Measurements from ENCODE around the gene HOTAIR.
A peak's percentile ranks its signal among the peaks of the same experiment; 100 is the strongest.

HOTAIR gene

DNA sequence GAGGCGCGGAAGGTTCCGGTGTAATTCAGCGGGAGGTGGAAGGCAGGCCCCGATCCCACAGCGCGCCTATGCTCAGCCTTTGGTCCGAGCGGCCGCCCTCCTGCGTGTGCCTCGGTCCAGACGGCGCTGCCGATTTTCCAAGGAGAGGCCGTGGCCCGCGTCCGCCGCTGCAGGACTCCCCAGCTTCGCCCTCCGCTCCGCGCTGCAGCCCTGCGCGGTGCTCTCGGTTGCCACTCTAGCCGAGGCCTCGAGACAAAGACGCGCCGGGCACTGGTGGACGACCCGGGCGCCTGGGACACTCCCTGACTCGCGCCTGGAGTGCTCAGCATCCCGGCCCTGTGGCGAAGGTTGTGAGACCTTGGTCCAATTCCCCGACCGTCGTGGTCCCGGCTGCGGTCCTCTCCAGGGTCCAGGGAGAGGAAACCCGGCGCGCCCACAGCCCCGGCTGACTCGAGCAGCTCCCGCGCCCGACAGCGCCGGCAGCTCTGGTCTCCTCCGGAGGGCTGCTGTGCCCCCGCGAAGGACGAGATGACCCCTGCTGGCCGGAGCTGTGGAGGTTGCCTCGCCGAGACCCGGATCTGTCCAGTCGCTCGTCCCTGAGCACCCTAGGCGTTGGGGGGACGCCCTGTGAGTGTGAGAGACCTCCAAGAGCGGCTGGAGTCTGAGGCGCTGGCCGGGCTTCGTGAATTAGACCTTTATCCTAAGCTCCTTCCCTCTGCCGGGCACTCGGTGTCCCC is 13.6 kb downstream of the HOTAIR start:
- no peak for DNase-seq (ENCODE audit: low spot score)

DNA sequence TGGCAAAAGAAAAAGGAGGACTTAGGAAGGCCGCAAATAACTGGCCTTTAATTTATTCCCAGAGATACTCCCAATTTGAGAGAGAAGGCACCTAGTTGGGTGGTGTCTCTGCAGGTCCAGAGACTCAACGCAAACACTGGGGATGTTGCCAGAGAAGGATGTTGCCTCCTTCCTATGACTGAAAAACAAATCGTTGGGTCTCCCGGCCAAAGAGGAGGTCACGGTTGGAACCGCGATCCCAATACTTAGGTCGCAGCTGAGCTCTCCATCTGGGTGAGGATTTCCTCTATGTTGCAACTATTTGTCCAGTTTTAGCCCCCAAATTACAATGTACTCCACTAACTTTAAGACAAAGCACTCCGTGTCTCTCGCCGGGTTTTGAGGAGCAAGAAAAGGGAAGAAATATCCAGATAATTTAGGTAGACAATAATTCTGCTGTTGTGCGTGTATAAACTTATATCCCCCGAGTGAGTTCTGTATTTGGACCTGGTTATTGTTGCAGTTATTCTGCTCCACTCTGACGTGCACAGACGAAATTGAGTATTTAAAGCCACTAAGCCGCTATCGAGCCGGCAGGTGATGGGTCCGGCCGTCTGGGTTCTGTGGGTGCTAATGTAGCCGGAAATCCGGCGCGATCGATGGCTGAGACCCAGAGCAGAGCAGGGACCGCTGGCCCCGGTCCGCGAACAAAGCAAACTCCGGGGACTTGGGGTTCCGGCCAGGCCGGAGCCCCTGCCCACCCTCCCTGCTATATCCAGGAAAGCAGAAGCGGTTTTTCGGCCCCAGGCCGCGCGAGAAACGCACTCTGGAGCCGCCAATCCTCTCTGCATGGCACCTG is 14.3 kb downstream of the HOTAIR start:
- no peak for DNase-seq (ENCODE audit: low spot score)

DNA sequence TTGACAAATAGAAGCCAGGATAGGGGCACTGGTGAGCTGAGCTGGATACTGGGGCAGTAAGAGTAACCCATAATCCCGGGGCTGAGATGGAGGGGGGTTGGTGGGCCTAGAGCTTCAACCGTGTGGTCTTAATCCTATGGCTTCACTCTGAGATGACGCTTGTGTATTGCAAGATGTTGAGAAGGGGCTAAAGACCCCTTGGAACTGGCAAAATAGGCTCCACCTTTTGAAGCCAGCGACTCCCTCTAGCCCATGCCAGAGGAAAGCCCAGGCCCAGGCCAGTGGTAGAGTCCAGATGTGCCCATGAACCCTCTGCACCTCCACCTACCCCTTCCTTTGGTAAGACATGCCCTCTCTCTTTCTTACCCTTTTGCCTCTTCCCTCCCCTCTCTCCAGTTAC is 15.4 kb downstream of the HOTAIR start:
- DNase-seq (ENCODE audit: low spot score): no peak

DNA sequence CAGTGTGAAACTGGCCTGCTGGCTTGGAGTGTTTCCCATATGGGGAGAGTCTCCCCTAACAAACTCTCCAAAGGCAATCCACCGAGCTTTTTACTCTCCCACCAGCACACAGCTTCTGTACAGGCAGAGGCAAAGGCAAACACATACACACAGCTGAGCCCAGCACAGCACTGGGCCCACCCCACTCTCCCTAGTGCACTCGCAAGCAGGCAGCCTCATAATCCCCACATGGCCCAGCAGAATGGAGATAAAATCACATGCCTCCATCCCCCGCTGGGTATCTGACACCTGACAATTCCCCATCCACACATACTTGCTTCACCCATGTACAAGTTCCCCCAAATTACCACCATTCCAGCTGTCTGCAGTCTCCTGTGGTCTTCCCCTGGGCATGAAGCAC is 16.6 kb downstream of the HOTAIR start:
- no peak for DNase-seq (ENCODE audit: low spot score)

DNA sequence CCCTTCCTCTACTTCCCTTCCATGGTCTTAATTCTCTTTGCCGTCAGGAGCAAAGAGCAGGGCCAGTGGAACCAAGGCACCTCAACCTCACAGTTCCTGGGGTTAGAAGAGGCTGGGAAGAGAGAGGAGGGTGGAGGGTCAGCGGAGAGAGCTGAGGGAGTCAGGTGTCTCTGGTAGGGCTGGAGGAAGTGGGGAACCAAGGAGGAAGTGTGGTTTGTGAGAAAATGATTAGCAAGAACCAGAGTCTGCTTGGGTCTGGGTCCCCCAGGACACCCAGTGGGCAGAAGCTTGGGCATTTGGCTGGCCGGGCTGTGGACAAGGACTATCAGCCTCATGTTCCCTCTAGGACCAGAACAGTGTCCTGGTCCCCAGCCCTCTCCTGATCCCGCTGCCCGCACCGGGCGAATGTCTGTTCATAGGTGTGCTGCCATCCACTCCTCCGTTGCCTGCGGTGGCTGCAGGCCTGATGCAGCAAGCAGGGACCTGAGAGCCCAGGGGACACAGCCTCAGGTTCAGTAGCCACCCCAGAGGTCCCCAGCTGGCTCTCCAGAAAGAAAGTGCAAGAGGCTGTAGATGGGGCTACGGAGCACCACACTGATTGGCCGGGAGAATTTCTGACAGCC is 17.7 kb downstream of the HOTAIR start:
- no peak for DNase-seq (ENCODE audit: low spot score)

DNA sequence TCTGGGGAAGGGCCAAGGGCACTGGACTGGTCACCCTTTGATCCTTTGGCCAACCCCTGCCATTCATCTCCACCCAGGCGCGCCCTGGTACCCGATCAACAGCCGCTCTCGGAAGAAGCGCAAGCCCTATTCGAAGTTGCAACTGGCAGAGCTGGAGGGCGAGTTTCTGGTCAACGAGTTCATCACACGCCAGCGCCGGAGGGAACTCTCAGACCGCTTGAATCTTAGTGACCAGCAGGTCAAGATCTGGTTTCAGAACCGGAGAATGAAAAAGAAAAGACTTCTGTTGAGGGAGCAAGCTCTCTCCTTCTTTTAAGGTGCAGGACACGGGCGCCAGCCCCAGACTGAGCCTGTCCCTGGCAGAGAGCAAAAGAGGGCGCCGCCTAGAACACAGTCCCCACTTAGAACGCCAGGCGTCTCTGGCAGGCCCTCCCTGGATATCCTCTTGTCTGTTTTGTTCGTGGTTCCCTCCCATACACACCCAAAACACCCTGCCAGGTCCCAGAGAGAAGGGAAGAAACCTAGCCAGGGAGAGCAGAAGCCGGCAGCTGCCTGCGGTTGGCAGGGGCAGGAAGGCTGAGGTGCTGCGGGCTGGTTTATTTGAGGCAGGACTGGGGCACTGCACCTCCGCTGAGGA is 18.4 kb downstream of the HOTAIR start:
- DNase-seq (ENCODE audit: low spot score): peak; percentile 29

DNA sequence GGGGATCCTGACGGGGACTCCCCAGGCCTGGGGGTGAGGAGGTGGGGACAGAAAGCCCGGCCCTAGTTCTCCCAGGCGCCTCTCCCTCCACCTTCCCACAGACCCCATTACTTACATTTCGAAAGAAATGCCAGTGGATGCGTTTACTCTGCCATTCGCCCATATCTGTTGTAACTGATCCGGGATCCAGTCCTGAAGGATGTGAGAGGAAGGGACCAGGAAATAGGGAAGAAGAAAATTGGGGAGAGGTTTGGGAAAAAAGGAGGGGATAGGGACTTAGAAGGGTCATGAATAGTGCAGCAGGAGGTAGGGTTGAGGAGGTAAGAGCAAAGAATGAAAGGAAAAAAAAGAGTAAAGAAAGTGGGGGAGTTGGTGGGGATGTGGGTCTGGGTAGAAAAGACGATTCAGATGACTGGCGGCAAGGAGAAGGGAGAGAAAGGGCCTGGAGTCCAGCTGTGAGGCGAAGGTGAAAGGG is 18.9 kb downstream of the HOTAIR start:
- DNase-seq (ENCODE audit: low spot score): no peak

DNA sequence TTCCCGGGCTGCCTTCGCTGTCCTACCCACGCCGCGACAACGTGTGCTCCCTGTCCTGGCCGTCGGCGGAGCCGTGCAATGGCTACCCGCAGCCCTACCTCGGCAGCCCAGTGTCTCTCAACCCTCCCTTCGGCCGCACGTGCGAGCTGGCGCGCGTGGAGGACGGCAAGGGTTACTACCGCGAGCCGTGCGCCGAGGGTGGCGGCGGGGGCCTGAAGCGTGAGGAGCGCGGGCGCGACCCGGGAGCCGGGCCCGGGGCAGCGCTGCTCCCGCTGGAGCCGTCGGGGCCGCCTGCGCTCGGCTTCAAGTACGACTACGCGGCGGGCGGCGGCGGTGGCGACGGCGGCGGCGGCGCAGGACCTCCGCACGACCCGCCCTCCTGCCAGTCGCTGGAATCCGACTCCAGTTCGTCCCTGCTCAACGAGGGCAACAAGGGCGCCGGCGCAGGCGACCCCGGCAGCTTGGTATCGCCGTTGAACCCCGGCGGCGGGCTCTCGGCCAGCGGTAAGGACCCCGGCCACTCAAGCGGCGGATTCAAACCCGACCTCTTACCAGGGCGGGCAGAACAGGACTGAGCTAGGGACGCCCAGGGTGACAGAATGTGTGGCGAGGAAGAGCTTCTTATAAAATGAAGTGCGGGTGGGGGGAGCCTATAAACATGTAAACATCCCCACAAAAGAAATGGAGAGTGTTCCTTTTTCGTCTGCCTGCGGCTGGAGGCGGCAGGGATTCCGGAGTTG is 19.5 kb downstream of the HOTAIR start:
- no peak for DNase-seq (ENCODE audit: low spot score)

DNA sequence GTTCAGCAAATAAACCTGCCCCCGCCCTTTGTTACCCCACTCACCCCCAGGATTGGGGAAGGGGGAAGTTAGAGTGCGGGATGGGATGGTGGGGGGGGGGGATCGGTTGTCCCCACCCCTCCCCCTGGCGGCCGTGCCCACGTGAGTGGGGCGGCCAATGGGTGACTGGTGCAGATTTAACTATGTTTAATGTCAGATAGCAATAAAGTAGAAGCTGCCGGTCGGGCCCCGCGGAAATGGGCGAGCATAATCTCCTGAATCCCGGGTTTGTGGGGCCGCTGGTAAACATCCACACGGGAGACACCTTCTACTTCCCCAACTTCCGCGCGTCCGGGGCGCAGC is 20.1 kb downstream of the HOTAIR start, which contains the start of gene HOXC12:
Gene HOXC12, plus strand, starts transcription at position 210 of the 342 bp plus-strand sequence. Its CDS starts 27 bp downstream, at position 237.
- no peak for DNase-seq (ENCODE audit: low spot score)

DNA sequence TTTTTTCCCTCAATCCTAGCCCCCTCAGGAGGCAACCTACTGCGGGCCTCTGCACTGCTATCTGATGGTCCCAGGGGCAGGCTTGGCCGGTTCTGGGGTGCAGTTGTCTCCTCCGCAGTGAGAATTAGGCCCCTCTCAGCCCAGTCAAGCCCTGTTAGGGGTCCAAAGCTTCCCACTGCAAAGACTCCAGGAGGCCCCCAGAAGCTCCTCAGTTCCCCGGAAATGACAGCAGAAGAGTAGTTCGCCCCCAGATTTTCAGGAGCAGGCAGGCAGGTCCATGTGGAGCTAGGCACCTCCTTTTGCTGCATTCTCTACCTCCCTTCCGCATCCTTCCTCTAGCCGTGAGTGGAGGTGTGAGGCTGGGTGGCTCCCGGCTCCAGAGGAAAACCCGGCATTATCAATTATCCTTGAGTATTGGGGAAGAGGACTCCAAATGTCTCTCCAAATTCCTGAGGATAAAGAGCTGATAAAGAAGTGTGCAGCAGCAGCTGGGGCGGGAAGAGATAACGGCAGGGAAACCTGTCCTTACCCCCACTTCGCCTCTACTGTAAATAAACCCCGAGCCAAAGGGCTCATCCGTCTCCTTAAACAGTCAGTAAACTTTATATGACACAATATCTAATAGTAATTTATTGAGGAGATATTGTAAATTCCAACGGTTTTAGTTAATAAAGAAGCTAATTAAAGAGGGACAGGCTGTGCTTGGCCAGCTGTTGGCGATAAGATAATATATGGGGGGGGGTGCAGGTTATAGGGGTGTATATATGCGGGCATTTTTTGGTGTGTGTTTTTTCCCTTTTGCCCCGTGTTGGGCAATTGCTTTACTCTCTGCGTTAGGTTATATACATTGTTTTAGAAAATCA is 20.7 kb downstream of the HOTAIR start:
- DNase-seq (ENCODE audit: low spot score): no peak

DNA sequence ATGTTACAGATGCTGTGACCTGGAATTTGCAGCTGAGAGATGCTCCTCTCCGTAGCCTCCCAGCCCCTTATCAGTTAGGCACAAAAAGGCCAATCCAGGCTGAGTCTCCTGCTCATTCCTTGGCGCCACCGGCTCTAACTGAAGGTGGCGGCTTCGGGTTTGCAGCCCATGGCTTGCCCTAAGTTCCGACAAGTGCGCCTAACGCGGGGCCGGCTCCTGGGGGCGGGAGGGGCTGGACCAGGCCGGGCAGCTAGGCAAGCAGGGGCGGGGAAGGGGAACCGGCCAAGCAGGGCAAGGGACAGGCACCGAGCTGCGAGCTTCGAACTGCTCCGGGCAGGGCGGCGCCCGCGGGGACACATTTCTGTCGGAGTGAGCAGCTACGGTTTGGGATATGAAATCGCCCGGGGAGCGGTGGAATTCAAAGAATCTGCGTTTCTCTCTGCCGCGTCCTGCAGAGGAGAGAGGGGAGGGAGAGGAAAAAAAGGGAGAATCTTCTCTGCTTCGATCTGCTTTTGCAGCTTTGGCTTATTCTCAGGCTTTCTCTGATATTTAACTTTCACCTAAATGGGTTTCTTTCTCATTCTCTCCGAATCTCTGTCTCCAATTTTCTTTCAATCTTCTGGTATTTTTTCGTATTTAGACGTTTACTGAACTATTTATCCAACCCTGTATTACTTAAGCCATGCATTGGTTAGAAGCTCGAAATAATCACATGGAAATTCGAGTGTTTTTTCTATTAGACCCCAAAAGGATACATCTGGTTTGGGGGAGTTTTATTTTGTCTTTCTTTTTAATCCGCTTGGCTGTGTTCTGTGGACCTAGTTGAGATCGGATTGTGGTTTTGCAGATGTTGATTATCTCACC is 21.7 kb downstream of the HOTAIR start:
- peak; percentile 63 for DNase-seq (ENCODE audit: low spot score)

DNA sequence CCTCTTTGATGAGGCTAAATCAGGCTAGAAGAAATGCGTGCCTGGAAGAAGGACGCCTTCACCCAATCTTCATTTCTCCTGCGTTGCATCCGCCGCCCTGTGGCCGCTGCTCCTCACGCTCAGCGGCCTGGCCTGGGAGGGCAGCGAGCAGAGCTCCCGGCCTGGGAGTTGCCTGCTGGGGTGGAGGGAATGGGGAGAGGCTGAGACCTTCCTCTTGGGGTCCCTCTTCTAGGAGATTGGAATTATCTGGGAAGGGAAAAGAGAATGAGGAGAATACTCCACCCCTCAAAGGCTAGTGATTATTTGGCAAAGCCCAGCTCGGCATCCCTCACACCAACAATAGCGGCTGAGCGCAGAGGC is 22.4 kb downstream of the HOTAIR start:
- DNase-seq (ENCODE audit: low spot score): no peak

DNA sequence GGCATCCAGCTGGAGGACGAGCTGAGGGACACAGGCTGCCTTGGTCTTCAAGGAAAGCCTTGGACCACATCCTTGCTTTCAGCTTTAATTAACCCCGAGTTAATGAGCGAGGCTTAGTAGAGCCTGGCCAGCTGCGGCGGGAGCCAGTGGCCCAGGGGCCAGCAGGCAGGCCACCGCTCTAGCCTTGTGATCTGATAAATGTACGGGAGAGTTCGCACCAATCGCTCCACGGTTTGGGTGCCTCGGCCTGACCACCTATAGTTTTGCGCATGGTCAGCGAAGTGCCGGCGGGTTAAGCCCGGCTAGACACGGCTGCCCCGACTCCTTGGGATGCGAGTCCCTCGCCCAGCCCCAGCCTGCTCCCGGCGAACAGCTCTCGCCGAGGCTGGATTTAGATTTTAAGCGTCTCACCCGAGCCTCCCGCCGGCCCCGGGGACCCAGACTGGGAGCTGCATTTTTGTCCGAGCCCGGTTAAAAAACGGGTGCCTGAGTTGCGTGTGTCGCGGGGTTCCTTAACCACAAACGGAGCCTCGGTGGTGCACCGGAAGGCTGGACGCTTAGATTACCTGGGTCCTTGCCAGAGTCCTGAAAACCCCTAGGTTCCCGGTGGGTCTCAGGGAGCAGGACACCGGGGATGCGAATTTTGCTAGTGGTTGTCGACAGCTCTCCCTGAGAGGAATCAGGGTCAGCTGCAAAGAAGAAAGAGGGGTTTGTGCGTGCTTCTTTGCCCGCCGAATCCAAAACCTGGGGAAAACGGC is 23.0 kb downstream of the HOTAIR start:
- DNase-seq (ENCODE audit: low spot score): no peak

DNA sequence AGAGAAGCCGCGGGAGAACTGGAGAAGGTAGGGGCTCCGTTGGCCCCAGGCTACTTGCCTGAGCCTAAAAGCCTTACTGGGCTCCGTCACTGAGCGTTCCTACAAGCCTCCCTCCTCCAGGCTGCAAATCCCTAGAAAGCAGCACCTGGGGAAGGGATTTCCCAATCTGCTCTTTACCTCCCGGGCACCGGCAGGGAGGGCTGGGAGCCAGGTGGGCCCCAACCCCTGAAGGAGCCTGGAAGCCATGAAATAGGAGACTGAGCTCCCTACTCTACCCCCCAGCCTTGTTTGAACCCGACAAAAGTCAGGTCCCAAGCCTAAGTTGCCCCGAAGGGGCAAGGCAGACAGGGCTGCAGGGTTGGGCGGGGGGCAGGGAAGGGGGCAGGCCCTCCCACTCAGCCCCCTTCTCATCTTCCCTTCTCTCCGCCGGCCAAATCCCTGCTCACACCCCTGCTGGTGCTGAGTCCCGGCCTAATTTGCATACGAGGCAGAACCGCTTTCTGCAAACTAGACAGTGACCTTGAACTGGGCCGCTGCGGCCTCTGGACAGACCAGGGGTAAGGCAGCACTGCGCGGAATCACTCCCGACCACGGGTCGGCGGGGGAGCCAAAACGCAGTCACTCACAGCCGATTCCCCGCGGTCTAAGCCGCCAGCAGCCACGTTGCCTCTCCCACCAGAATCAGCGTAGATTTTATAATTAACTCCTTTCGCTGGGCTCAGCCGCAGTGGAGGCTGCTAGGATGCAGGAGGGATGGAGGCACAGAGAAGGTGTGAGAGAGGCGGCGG is 23.8 kb downstream of the HOTAIR start:
- no peak for DNase-seq (ENCODE audit: low spot score)

DNA sequence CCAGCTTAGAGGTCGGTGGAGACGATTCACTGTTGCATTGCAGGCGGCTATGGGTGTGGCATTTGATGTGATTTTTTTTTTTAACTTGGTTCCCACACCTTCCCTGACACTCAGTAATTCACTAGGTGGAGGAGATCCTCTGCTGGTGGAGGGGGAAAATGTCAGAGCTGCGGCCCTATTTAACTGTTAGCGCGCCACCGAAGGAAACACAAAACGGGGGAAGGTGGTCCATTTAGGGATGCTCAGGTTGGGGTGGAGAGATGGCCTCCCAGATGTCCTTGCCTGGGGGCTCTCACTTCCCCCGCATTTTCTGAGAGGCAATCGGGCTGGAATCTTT is 24.3 kb downstream of the HOTAIR start:
- peak; percentile 69 for DNase-seq (ENCODE audit: low spot score)

DNA sequence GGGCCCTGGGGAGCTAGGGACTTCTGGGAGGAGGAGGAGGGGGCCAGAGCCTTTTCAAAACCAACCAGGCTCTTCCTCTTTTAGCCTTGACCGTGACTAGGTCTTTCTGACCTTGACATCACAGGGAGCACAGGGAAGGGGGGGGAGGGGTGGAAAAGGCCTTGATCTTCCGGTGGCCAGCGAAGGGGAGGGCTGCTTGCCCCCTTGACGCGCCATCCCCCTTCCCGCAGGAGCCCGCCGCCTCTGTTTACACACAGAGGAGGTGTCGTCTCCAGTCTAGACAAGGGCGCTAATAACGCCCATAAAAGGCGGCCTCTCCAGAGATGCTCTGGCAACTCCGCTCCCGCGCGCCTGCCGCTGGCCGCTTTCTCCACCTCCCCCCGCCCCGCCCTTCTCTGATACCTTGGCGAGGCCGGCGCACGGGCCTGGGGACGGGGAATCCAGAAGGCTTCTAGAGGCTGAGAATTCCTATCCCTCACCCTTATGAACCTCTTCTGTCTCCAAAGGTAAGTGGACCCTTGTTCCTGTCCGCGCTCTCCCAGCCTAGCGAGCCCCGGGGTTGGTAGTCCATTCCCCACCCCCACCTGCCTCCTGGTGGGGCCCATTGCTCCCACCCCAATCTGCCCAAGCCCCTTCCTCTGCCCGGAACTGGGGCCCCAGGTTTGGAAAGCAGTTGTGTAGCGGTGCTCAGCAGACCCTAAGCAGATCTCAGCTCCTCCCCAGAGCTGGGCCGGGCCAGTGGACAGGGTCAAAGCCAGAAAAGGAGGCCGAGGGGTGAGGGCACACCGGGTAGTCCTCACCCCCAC is 24.9 kb downstream of the HOTAIR start:
- peak; percentile 49 for DNase-seq (ENCODE audit: low spot score)

Data from SW480 (cell line).